HEK293T (cell line): ENCODE results near the gene OR2V2.

Source experiments
- ARNT ChIP-seq: fragments of 450-650 bp; IDR thresholded peaks from 2 replicates; pipeline ENCODE4 v1.6.1; 2017; ENCODE audit warnings: mild to moderate bottlenecking
- BHLHE40 ChIP-seq: fragments of 450-650 bp; IDR thresholded peaks from 2 replicates; pipeline ENCODE4 v1.6.1; 2016; ENCODE audit warnings: mild to moderate bottlenecking, moderate library complexity, borderline replicate concordance
- CTBP1 ChIP-seq: fragments of 450-650 bp; IDR thresholded peaks from 2 replicates; pipeline ENCODE4 v1.6.1; 2016; ENCODE audit warnings: borderline replicate concordance
- FOXK2 ChIP-seq: fragments of 450-650 bp; IDR thresholded peaks from 2 replicates; pipeline ENCODE4 v1.6.1; 2016; ENCODE audit warnings: mild to moderate bottlenecking
- FOXM1 ChIP-seq: fragments of 450-650 bp; IDR thresholded peaks from 2 replicates; pipeline ENCODE4 v1.6.1; 2017; ENCODE audit warnings: mild to moderate bottlenecking, borderline replicate concordance
- HDGF ChIP-seq: fragments of 450-650 bp; IDR thresholded peaks from 2 replicates; pipeline ENCODE4 v1.6.1; 2017; ENCODE audit warnings: antibody characterized with exemption, borderline replicate concordance
- L3MBTL2 ChIP-seq: fragments of 450-650 bp; conservative IDR thresholded peaks from 2 replicates; pipeline ENCODE4 v1.6.1; 2016; ENCODE audit warnings: mild to moderate bottlenecking
- LEF1 ChIP-seq: fragments of 450-650 bp; IDR thresholded peaks from 2 replicates; pipeline ENCODE4 v1.6.1; 2017; ENCODE audit warnings: mild to moderate bottlenecking, borderline replicate concordance
- NFRKB ChIP-seq: fragments of 450-650 bp; IDR thresholded peaks from 2 replicates; pipeline ENCODE4 v1.6.1; 2016; ENCODE audit warnings: mild to moderate bottlenecking, moderate library complexity
- PKNOX1 ChIP-seq: fragments of 450-650 bp; IDR thresholded peaks from 2 replicates; pipeline ENCODE4 v1.6.1; 2016
- SP1 ChIP-seq: fragments of 450-650 bp; IDR thresholded peaks from 2 replicates; pipeline ENCODE4 v1.6.1; 2017
- SUZ12 ChIP-seq: fragments of 450-650 bp; IDR thresholded peaks from 2 replicates; pipeline ENCODE4 v1.6.1; 2016; ENCODE audit warnings: mild to moderate bottlenecking
- TARDBP ChIP-seq: fragments of 450-650 bp; IDR thresholded peaks from 2 replicates; pipeline ENCODE4 v1.6.1; 2016
- ZNF384 ChIP-seq: fragments of 450-650 bp; IDR thresholded peaks from 2 replicates; pipeline ENCODE4 v1.6.1; 2016

- no peak for TF ChIP-seq TARDBP
- TF ChIP-seq SP1, result no peak
- TF ChIP-seq ARNT, result no peak
- TF ChIP-seq FOXK2, result no peak
- no peak for TF ChIP-seq SUZ12
- no peak for TF ChIP-seq PKNOX1
- TF ChIP-seq FOXM1, result no peak
- no peak for TF ChIP-seq LEF1
- TF ChIP-seq HDGF, result no peak
- no peak for TF ChIP-seq NFRKB
- no peak for TF ChIP-seq L3MBTL2
- no peak for TF ChIP-seq BHLHE40
- TF ChIP-seq ZNF384, result no peak
- no peak for TF ChIP-seq CTBP1
These were observed 47.3 kb downstream of the OR2V2 start for GRCh38 chr5:181194489-181195248.
